DOHH2 (cell line): ENCODE data around the gene NEK3.
A peak's percentile ranks its signal among the peaks of the same experiment; 100 is the strongest.

ENCODE experiments used
- EZH2phosphoT487 ChIP-seq: fragments of 200-600 bp; sonication (generic); IDR thresholded peaks from 2 replicates; pipeline ENCODE4 v1.6.1; 2017; ENCODE audit warnings: borderline replicate concordance, mild to moderate bottlenecking, antibody characterized with exemption, low read length, moderate library complexity, mixed read lengths
- TF ChIP-seq, protein P1 (sequence below): fragments of 200-600 bp; sonication (generic); IDR thresholded peaks from one replicate; pipeline ENCODE4 v1.5.1; 2014; ENCODE audit warnings: antibody characterized with exemption, mild to moderate bottlenecking, low read depth, low read length; ENCODE audit not compliant: poor library complexity, severe bottlenecking

GRCh38 chr13:52128714-52129700 lies 30.4 kb downstream of the NEK3 start, which contains the start of gene NEK5:
- TF ChIP-seq, protein P1, sequence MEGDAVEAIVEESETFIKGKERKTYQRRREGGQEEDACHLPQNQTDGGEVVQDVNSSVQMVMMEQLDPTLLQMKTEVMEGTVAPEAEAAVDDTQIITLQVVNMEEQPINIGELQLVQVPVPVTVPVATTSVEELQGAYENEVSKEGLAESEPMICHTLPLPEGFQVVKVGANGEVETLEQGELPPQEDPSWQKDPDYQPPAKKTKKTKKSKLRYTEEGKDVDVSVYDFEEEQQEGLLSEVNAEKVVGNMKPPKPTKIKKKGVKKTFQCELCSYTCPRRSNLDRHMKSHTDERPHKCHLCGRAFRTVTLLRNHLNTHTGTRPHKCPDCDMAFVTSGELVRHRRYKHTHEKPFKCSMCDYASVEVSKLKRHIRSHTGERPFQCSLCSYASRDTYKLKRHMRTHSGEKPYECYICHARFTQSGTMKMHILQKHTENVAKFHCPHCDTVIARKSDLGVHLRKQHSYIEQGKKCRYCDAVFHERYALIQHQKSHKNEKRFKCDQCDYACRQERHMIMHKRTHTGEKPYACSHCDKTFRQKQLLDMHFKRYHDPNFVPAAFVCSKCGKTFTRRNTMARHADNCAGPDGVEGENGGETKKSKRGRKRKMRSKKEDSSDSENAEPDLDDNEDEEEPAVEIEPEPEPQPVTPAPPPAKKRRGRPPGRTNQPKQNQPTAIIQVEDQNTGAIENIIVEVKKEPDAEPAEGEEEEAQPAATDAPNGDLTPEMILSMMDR, result peak; percentile 81
- no peak for TF ChIP-seq EZH2phosphoT487
